MM.1S (cell line): ENCODE data around the gene BEND7.

Experiments used
- CTCF ChIP-seq: fragments of 300-600 bp; sonication (generic); IDR thresholded peaks from 2 replicates; pipeline ENCODE4 v1.5.1; 2016; ENCODE audit warnings: antibody characterized with exemption, low read length, mixed read lengths
- EZH2 ChIP-seq: fragments of 300-600 bp; sonication (generic); optimal IDR thresholded peaks from 2 replicates; pipeline ENCODE3; 2017; ENCODE audit warnings: low read depth, mild to moderate bottlenecking, antibody characterized with exemption, low read length, mixed read lengths
- EZH2phosphoT487 ChIP-seq: fragments of 300-600 bp; sonication (generic); IDR thresholded peaks from 2 replicates; pipeline ENCODE4 v1.6.1; 2018; ENCODE audit warnings: antibody characterized with exemption, low read length

GRCh38 chr10:13470270-13470669 is 58.5 kb downstream of the BEND7 start:
- peak; percentile 13; the same call in 1 of the 2 replicates for TF ChIP-seq CTCF
- TF ChIP-seq EZH2, result no peak
- no peak for TF ChIP-seq EZH2phosphoT487
